Mucosa of stomach (tissue), 1 donor: Measurements from ENCODE around the gene SNAP25.

Experiments used
- H3K27me3 ChIP-seq: one replicate; pipeline ENCODE4 v1.7.0; 2013; ENCODE audit warnings: mild to moderate bottlenecking, low read length; ENCODE audit not compliant: control insufficient read depth, insufficient read depth
- H3K36me3 ChIP-seq: one replicate; pipeline ENCODE4 v1.7.0; 2013; ENCODE audit warnings: low read length; ENCODE audit not compliant: control insufficient read depth, insufficient read depth
- H3K4me1 ChIP-seq: one replicate; pipeline ENCODE4 v1.7.0; 2013; ENCODE audit warnings: mild to moderate bottlenecking, low read length; ENCODE audit not compliant: control insufficient read depth, insufficient read depth
- H3K4me3 ChIP-seq: one replicate; pipeline ENCODE4 v1.7.0; 2013; ENCODE audit warnings: low read length
- H3K9ac ChIP-seq: one replicate; pipeline ENCODE4 v1.7.0; 2013; ENCODE audit warnings: mild to moderate bottlenecking, low read length, moderate library complexity
- H3K9me3 ChIP-seq: one replicate; pipeline ENCODE4 v1.7.0; 2013; ENCODE audit warnings: mild to moderate bottlenecking, low read length, moderate library complexity; ENCODE audit not compliant: control insufficient read depth
- donor health status: Pancreatic carcinoma.

The SNAP25 gene

DNA sequence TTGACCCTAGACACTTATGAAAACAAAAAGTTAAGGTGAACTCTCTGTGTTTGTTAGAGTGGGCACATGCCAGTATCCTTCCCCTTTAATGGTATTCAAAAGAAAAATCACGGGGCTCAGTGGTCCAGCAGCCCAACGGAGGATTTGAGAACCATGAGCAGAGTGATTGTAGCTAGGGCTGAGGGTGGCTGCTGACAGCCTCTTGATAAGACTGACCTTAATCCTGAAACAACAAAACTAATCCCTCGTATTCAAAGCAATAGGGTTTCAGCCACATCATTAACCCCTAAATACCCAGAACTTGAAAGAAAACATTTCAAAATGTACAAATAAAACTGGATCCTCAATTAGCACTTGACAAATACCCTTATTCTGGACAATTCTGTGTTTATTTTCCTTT lies 95.1 kb downstream of the SNAP25 start:
- no peak overlapping the region for H3K4me3 ChIP-seq
- H3K27me3 ChIP-seq = no peaks in the 10 kb centered on the region
- H3K9me3 ChIP-seq = no peaks in the 10 kb centered on the region
- H3K4me1 ChIP-seq = no peaks in the 10 kb centered on the region
- H3K9ac ChIP-seq = no peak overlapping the region
- no peaks in the 10 kb centered on the region for H3K36me3 ChIP-seq

- Histone ChIP-seq H3K27me3 (no peaks in the 10 kb centered on the region), H3K9ac (no peak overlapping the region), H3K4me1 (no peaks in the 10 kb centered on the region), H3K4me3 (no peak overlapping the region), H3K9me3 (no peaks in the 10 kb centered on the region), H3K36me3 (no peaks in the 10 kb centered on the region)
These were observed 95.6 kb downstream of the SNAP25 start for GRCh38 chr20:10314198-10314597.

GRCh38 chr20:10315138-10315537 lies 96.5 kb downstream of the SNAP25 start:
- Histone ChIP-seq H3K4me3 (no peak overlapping the region), H3K9ac (no peak overlapping the region)

DNA sequence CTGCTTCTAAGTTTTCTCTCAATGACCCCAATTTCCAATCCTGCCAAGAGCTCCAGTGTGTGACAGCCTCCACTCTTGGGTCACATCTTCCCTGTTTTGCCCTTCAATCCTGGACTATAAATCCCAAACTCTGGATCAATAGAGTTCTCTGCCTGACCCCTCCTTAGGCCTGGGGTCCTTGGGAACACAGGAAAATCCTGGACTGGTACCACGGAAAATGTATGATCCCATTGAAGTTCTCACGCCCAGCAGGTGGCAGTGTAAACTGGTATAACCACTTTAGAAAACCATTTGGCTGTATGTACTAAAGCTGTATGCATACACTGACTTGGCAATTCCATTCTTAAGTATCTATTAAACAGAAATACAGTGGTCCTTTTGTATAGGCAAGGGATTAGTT lies 98.0 kb downstream of the SNAP25 start:
- Histone ChIP-seq H3K4me1 (no peaks in the 10 kb centered on the region), H3K4me3 (no peak overlapping the region), H3K9me3 (no peaks in the 10 kb centered on the region), H3K9ac (no peak overlapping the region), H3K27me3 (no peaks in the 10 kb centered on the region), H3K36me3 (no peaks in the 10 kb centered on the region)

More at GRCh38 chr20:10315138-10315537, 96.5 kb downstream of the SNAP25 start:
- Histone ChIP-seq H3K27me3 (no peaks in the 10 kb centered on the region), H3K36me3 (no peaks in the 10 kb centered on the region), H3K4me1 (no peaks in the 10 kb centered on the region), H3K9me3 (no peaks in the 10 kb centered on the region)

DNA sequence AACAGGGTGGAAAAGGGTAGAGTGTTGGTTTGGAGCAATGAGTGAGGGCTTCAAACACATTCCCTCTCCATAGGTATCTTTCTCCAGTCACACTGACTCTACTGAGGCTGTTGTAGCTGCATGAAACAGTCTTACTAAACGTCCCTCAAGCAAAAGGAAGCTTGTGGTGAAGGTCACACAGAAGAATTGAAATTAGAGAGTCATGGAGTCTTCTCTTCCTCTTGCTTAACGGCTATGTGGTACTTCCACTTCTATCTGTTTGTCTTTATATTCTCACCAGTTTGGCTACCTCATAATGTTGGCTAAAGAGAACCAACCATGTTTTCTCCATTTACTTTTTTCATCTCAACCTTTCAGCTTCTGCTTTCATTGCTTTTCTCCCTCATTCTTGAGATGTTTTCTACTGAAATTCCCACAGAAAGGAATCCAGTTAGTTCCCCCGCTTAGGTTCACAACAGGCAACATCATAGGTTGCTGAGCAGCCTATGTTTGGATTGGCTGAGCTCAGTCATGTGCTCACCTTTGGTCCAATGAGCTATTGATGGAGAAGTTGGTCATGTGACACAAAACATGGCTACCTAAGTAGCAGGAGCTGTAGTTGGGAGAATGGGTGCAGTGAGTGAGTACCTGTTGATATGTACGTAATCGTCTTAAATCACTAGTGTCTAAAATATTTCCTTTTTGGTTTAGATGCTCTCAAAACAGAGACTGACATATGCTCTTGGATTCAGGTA lies 99.8 kb downstream of the SNAP25 start:
- H3K27me3 ChIP-seq = no peaks in the 10 kb centered on the region
- H3K9me3 ChIP-seq = no peaks in the 10 kb centered on the region
- no peak overlapping the region for H3K9ac ChIP-seq
- H3K4me3 ChIP-seq = no peak overlapping the region
- no peaks in the 10 kb centered on the region for H3K4me1 ChIP-seq
- no peaks in the 10 kb centered on the region for H3K36me3 ChIP-seq

- Histone ChIP-seq H3K4me1 (no peaks in the 10 kb centered on the region), H3K36me3 (no peaks in the 10 kb centered on the region), H3K4me3 (no peak overlapping the region), H3K27me3 (no peaks in the 10 kb centered on the region), H3K9ac (no peak overlapping the region), H3K9me3 (no peaks in the 10 kb centered on the region)
These were observed 101.2 kb downstream of the SNAP25 start for GRCh38 chr20:10319855-10320254.

- no peak overlapping the region for H3K4me3 ChIP-seq
- no peaks in the 10 kb centered on the region for H3K4me1 ChIP-seq
- no peaks in the 10 kb centered on the region for H3K9me3 ChIP-seq
- no peak overlapping the region for H3K9ac ChIP-seq
- H3K27me3 ChIP-seq = no peaks in the 10 kb centered on the region
- H3K36me3 ChIP-seq = no peaks in the 10 kb centered on the region
These were observed 102.6 kb downstream of the SNAP25 start for GRCh38 chr20:10321138-10321717.

DNA sequence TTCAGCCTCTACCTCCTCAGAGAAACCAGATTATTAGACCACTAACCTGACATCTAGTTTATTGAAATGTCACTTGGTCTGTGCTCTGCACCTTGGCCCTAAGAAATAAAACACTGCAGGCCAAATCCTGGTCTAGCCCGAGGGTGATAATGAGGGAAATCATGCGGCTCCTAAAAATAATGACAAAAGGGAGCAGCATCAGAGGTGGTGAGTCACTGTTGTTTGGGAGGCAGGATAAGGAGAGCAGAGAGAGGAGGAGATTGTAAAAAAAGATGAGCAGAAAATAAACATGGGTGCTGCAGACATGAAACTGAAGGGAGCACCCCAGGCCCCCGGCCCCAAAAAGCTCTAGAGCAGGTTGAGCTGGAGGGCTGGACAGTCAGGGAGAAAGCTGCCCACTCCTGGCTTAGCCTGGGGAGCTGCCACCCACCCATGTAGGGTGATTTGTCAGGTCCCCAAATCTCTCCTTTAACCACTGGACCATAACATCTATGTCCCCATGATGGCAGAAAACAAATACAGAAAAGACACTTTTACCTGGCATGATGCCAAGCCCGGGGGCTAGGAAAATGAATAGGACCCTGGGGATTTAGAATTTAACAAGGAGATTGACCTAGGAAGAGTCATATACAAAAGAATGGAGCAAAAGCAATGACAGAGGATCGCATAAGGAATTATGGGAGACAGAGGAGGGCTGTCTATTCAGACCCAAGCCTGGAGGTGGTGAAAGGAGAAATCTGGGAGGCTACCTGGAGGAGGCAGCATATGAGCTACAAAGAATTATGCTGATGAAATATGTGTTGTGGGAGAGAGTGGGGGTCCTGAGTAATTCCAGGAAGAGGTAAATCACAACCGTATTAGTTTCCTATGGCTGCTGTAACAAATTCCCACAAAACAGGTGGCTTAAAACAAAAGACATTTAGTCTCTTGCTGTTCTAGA lies 103.7 kb downstream of the SNAP25 start:
- Histone ChIP-seq H3K9ac (no peak overlapping the region), H3K4me1 (no peaks in the 10 kb centered on the region), H3K9me3 (no peaks in the 10 kb centered on the region), H3K4me3 (no peak overlapping the region), H3K27me3 (no peaks in the 10 kb centered on the region), H3K36me3 (no peaks in the 10 kb centered on the region)

- Histone ChIP-seq H3K27me3 (no peaks in the 10 kb centered on the region), H3K36me3 (no peaks in the 10 kb centered on the region), H3K4me1 (no peaks in the 10 kb centered on the region), H3K9ac (no peak overlapping the region), H3K4me3 (no peak overlapping the region), H3K9me3 (no peaks in the 10 kb centered on the region)
These were observed 105.1 kb downstream of the SNAP25 start for GRCh38 chr20:10323729-10324128.

GRCh38 chr20:10324198-10324847 lies 105.7 kb downstream of the SNAP25 start:
- Histone ChIP-seq H3K9me3 (no peaks in the 10 kb centered on the region), H3K27me3 (no peaks in the 10 kb centered on the region), H3K4me3 (no peak overlapping the region), H3K9ac (no peak overlapping the region), H3K36me3 (no peaks in the 10 kb centered on the region), H3K4me1 (no peaks in the 10 kb centered on the region)

DNA sequence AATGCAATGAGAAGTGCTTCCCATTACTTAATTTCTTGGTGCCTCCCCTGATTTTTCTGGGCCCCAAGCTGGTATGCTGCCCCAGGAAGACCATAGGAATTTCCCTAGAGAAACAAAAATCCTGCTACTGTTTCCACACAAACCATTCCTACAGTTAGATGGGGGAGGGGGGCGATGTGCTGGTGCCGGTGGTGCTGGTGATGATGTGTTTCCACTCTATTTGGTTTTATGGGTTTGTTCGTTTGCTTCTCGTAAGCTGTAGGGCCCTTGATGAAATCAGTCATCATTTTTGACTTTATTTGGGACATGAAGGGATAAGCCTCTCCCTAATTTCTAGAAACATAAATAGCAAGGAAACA lies 110.2 kb downstream of the SNAP25 start:
- H3K27me3 ChIP-seq = peaks cover 7% of the 10 kb centered on the region
- no peak overlapping the region for H3K4me3 ChIP-seq
- H3K4me1 ChIP-seq = no peaks in the 10 kb centered on the region
- no peak overlapping the region for H3K9ac ChIP-seq
- no peaks in the 10 kb centered on the region for H3K36me3 ChIP-seq
- no peaks in the 10 kb centered on the region for H3K9me3 ChIP-seq
